Measurements from ENCODE around the gene RIBC2.
"Not testable (repeated sequence)": the region's sequence is repeated elsewhere in the genome, so short reads cannot be mapped to it uniquely, and the experiment has no call there.

The RIBC2 gene

GRCh38 chr22:45435544-45436139 is 22.1 kb downstream of the RIBC2 start:
- DNase-seq (ENCODE audit: extremely low spot score), result peak; percentile 86
- CTCF ChIA-PET, result interaction anchor here (1.7 to 2.7 kb wide), 2 partner anchors 162 to 165 kb away, joined by 5 to 11 read pairs; no protein-coding TSS in a partner anchor
- TF ChIP-seq CTCF (IDR thresholded peaks at IDR 0.05; ENCODE audit: control extremely low read depth, extremely low read depth, low read depth, missing control alignments), result peak; percentile 99
- POLR2A ChIA-PET, result no interaction called here

GRCh38 chr22:45436871-45437517 is 23.5 kb downstream of the RIBC2 start:
- DNase-seq (ENCODE audit: extremely low spot score); POLR2A ChIA-PET: not testable (repeated sequence)
- CTCF ChIA-PET, result interaction anchor here (0.9 to 2.7 kb wide), 8 partner anchors 25 to 680 kb away, joined by 3 to 11 read pairs (median 4); no protein-coding TSS in a partner anchor

- ChIA-PET POLR2A (no interaction called here), CTCF (interaction anchor here (1.1 to 2.7 kb wide), 5 partner anchors 9 to 679 kb away, joined by 3 to 11 read pairs (median 5); no protein-coding TSS in a partner anchor)
- no peak for DNase-seq (ENCODE audit: extremely low spot score)
- no peak for TF ChIP-seq CTCF (IDR thresholded peaks at IDR 0.05; ENCODE audit: control extremely low read depth, extremely low read depth, low read depth, missing control alignments)
Measured at GRCh38 chr22:45438336-45438735, 24.8 kb downstream of the RIBC2 start.

GRCh38 chr22:45440688-45441087 is 27.2 kb downstream of the RIBC2 start:
- CTCF ChIA-PET, result interaction anchor here (1.0 to 1.4 kb wide), 6 partner anchors 8 to 174 kb away, joined by 3 to 4 read pairs (median 3); no protein-coding TSS in a partner anchor
- POLR2A ChIA-PET; DNase-seq (ENCODE audit: extremely low spot score): not testable (repeated sequence)

- peak; percentile 61 for TF ChIP-seq CTCF (IDR thresholded peaks at IDR 0.05; ENCODE audit: control extremely low read depth, extremely low read depth, low read depth, missing control alignments)
- CTCF ChIA-PET, result interaction anchor here (1.0 to 1.5 kb wide), 7 partner anchors 8 to 174 kb away, joined by 3 to 4 read pairs (median 3); no protein-coding TSS in a partner anchor
- POLR2A ChIA-PET, result no interaction called here
- DNase-seq (ENCODE audit: extremely low spot score), result peak; percentile 50
Measured at GRCh38 chr22:45441138-45441537, 27.6 kb downstream of the RIBC2 start.

GRCh38 chr22:45442116-45442515 is 28.6 kb downstream of the RIBC2 start:
- no peak for TF ChIP-seq CTCF (IDR thresholded peaks at IDR 0.05; ENCODE audit: control extremely low read depth, extremely low read depth, low read depth, missing control alignments)
- POLR2A ChIA-PET, result no interaction called here
- CTCF ChIA-PET, result interaction anchor here (1.2 to 1.5 kb wide), 6 partner anchors 9 to 216 kb away, joined by 3 to 7 read pairs (median 4); no protein-coding TSS in a partner anchor
- no peak for DNase-seq (ENCODE audit: extremely low spot score)

GRCh38 chr22:45444168-45444567 is 30.7 kb downstream of the RIBC2 start:
- no peak for DNase-seq (ENCODE audit: extremely low spot score)
- ChIA-PET CTCF (interaction anchor here (0.9 to 1.3 kb wide), 4 partner anchors 10 to 297 kb away, joined by 3 to 4 read pairs (median 3); no protein-coding TSS in a partner anchor), POLR2A (no interaction called here)
- no peak for TF ChIP-seq CTCF (IDR thresholded peaks at IDR 0.05; ENCODE audit: control extremely low read depth, extremely low read depth, low read depth, missing control alignments)

Measured in GM10248 (cell line).